SK-N-MC (cell line): Measurements from ENCODE around the gene DFFA.

Experiments used
- EZH2 ChIP-seq: fragments of 200-600 bp; sonication (generic); IDR thresholded peaks from one replicate; pipeline ENCODE4 v1.6.1; 2017; ENCODE audit warnings: antibody characterized with exemption
- FOXP2 ChIP-seq: optimal IDR thresholded peaks from 2 replicates; pipeline ENCODE3; 2011; ENCODE audit warnings: mild to moderate bottlenecking, moderate library complexity; ENCODE audit not compliant: insufficient read depth; ENCODE audit errors: extremely low read length, control extremely low read depth
- POLR2AphosphoS5 ChIP-seq: IDR thresholded peaks from 2 replicates; pipeline ENCODE4 v1.6.1; 2012; ENCODE audit warnings: mild to moderate bottlenecking, low read depth, low read length, borderline replicate concordance

- TF ChIP-seq POLR2AphosphoS5 (no peak), EZH2 (no peak), FOXP2 (no peak)
Observed at GRCh38 chr1:10511494-10511885, 39.2 kb upstream of the DFFA start.
